Posterior cingulate gyrus (tissue), 11 donors: ENCODE measurements around the gene ZNF407.

ENCODE experiments used
- DNase-seq, 10 donors: peaks; one replicate each; pipeline versions ENCODE4 v3.0.0 to v3.0.0-alpha.2; 2020 to 2021; ENCODE audit warnings: mixed read lengths in 3 of 10
- intact Hi-C: fragments of 100-400 bp; cut with DNase I; formaldehyde crosslinking; loops from one replicate; pipeline ENCODE4 v1.15.1; 2023

The ZNF407 gene

GRCh38 chr18:74775239-74775638 lies 177.6 kb downstream of the ZNF407 start:
- no peak for DNase-seq
- intact Hi-C loops, result no loop called here

GRCh38 chr18:74778191-74778847 lies 180.6 kb downstream of the ZNF407 start:
- intact Hi-C loops, result no loop called here
- no peak for DNase-seq

DNA sequence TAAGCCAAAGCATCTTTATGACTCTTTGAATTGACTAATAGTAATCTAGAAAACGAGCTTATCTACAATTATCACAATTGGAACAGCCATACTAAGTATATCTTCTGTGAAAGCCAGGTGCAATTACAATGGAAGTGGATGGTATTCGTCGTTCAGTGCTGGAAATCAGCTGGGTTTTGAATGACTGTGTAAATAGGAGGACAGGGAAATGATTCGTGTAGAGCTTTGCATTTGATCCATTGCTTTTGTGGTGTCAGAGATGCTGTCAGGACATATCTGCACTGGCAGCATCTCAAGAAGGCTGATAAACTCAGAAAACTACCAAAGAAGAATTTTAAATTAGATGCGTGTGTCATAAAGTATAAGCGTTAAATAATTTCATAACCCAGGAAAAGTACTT lies 187.1 kb downstream of the ZNF407 start:
- DNase-seq, result no peak
- intact Hi-C loops, result no loop called here

DNA sequence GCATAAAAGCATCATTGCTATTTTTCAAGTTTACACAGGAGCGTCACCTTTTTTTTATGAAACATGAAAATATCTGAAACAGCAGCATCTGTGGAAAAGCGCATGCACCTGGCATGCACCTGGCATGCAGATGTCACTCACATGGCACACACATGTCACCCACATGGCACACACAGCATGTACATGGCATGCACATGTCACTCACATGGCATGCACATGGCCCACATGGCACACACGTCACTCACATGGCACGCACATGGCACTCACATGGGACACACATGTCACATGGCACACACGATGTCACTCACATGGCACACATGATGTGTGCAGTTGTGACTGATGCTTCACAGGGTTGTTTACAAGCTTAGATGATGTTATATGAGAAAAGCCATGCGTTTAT lies 188.0 kb downstream of the ZNF407 start:
- intact Hi-C loops, result no loop called here
- no peak for DNase-seq

DNA sequence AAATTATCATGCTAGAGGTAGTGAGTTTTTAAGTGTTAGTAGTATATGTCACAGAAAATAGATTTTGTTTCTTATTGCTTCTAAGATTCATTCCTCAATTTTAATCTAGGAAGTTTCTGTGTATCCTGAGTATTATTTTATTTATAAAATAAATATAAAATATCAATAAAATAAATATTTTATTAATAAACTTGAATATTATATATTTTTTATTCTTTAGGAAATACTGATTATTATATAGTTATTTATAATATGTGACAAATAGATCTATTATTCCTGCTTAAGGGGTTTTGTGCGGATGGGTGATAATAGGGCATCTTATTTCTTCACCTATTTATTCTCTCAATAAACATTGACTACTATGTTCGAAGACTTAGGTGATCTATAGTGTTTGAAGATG lies 191.0 kb downstream of the ZNF407 start:
- intact Hi-C loops, result no loop called here
- no peak for DNase-seq

DNA sequence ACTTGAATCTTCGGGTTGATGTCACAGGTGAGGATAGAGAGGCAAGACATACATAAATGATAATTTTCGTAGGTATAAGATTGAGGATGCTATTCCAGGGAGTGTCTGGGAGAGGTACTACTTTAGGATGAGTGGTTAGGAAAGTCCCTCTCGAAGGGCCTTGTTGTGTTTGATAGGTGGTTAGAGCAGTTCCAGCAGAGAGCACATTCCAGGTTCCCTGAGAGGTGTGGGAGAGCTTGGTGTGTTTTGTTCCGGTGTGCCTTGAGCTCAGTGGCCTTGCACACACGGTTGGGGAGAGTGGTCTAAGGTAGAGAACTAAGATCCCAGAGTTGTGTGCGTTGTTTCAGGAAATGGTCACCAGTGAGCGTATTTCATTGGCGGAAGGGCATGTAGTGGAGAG lies 191.4 kb downstream of the ZNF407 start:
- DNase-seq, result no peak
- intact Hi-C loops, result no loop called here

GRCh38 chr18:74790451-74790850 lies 192.8 kb downstream of the ZNF407 start:
- DNase-seq, result no peak
- intact Hi-C loops, result no loop called here

GRCh38 chr18:74791501-74792194 lies 194.0 kb downstream of the ZNF407 start:
- no peak for DNase-seq

GRCh38 chr18:74793746-74794145 lies 196.1 kb downstream of the ZNF407 start:
- intact Hi-C loops, result no loop called here
- DNase-seq, result no peak

More at GRCh38 chr18:74791501-74792194, 194.0 kb downstream of the ZNF407 start:
- intact Hi-C loops, result no loop called here

DNA sequence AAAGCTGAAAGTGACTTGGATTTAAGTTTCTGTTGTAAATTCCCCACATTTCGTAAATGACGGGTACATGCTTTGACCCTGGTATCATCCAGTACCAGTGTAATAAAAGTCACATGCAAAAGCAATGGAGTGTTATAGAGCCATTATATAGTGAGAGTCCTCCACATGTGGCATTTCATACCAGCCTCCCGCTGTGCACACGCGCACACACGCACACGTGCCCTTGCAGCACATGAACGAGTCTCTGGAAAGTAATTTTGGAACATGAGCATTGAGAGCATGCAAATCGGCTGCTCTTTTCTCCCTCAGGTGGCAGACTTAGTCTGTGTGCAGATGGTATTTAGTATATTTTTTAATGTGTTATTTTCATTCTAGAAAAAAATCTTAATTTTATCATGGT lies 198.1 kb downstream of the ZNF407 start:
- intact Hi-C loops, result no loop called here
- no peak for DNase-seq

- intact Hi-C loops, result no loop called here
- no peak for DNase-seq
These were observed 198.5 kb downstream of the ZNF407 start for GRCh38 chr18:74796211-74796610.

DNA sequence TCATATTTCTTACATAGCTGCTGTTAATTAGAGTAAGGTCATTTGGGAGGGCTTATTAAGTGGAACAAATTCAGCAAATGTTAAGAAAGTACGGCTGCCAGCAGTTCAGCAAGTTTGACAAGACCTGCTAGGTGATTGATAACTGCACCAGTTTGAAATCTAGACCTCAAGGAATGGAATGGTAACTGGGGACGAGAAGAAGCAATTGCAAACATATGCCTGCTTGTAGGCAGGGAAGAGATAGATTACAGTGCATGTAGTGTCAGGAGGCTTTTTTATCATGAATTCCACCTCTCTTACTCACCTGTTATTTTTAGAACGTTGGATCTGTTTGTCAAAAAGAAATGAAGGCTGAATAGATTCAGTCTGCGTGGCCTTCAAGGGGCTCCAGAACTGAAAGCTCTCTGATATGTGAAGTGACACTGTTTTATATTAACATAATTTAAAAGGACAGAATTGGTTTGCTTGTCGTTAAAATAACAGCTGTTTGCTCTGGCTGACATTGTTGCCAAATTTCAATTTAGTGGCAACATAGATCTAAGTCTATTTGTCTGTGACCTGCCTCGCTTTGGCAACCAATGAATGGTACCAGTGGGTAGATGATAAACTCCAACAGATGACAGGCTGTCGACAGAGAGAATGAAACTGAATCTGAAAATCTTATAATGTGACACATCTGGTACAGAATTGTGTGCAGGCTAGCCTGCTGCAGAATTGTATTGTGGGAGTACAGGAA lies 199.3 kb downstream of the ZNF407 start:
- intact Hi-C loops, result no loop called here
- no peak for DNase-seq

- no peak for DNase-seq
- intact Hi-C loops, result no loop called here
These were observed 200.0 kb downstream of the ZNF407 start for GRCh38 chr18:74797577-74798151.

DNA sequence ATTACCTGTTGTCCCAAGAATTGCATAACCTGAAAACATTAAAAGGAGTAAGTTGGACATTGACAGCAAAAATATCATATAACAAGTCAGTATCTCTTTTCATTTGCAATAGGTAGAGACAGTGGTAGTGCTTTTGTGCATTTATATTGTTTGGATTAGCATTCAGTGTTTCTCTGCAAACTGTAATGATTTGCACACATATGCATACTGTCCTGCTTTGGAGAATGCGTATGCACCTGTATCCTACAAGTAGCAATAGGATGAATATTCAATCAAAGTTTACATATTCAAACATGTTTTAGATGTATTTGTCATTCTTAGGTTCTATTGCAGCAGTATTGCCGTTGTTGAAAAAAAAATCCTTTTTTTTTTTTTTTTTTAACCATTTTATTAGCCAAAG lies 201.9 kb downstream of the ZNF407 start:
- intact Hi-C loops, result no loop called here
- no peak for DNase-seq

DNA sequence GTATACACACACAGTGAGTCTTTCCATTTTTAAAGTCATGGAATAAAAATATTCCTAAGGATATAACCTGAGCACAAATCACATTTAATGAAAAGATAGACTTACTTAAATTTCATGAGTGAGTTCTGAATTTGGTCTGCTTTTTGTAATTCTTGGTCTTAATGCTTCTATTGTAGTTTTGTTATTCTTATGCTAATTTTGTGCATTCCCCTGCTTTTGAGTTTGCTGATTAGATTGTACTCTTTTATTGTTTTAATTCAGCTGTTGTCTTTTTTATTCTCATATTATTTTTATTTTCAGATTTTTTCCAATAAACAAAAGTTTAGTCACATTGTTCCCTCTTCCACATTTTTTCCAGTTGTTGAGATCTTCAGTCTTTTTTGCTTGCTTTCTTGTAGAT lies 202.4 kb downstream of the ZNF407 start:
- DNase-seq, result no peak
- intact Hi-C loops, result no loop called here

DNA sequence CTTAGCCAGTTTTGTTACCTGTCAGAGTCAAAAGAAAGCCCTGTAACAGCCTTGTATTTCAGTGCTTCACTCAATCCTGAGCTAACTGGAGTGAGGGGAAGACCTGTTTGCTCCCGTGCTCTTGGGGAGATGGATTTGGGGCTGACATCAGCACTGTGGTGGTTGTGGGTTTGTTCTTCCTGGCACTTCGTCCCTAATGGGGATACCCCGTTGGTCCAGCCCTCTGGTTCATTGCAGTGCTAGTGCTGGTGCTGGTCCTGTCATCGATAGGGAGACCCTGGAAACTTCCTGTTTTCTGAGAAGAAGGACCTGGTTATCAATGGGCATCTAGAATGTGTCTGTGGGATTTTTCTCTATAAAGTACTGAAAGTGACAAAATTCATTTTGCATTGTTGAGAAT lies 205.4 kb downstream of the ZNF407 start:
- no peak for DNase-seq
- intact Hi-C loops, result no loop called here

DNA sequence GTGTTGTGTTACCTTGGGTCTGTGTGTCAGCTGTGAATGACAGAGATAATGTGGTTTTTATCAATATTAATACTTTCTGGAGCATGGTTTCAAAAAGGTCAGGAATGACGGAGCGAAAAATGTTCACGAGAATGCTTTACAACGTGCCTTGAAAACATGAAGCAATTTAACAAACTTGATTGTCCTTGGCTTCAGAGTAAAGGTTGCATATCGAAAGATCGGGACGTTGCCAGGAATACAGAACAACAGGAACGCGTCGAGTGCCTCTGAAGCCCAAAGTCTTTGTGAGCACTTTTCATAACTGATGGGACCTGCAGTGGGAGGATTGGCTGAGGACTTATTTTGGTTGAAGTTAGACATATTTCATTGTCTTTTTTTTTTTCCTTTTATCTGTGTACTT lies 206.1 kb downstream of the ZNF407 start:
- DNase-seq, result no peak
- intact Hi-C loops, result no loop called here

DNA sequence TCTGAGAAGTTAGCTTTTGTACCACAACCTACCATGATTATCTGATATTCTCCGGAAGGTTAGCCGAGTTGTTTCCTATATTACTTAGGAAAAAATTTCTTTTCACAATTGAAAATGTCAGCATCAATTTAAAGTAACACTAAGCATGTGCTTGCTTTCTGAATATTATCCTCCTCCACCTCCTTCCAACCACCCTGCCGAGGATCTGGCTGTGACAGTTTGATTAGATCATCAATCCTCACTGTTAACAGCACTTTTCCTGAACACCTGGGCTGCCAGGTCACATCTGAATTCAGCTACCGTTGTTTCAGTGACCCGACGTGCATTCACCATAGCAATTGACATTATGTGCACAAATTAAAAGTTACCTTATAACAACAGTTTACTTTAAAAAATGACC lies 207.0 kb downstream of the ZNF407 start:
- no peak for DNase-seq
- intact Hi-C loops, result no loop called here

- no peak for DNase-seq
- intact Hi-C loops, result no loop called here
These were observed 208.4 kb downstream of the ZNF407 start for GRCh38 chr18:74806073-74806472.

GRCh38 chr18:74806700-74807416 lies 209.2 kb downstream of the ZNF407 start:
- intact Hi-C loops, result no loop called here
- no peak for DNase-seq

DNA sequence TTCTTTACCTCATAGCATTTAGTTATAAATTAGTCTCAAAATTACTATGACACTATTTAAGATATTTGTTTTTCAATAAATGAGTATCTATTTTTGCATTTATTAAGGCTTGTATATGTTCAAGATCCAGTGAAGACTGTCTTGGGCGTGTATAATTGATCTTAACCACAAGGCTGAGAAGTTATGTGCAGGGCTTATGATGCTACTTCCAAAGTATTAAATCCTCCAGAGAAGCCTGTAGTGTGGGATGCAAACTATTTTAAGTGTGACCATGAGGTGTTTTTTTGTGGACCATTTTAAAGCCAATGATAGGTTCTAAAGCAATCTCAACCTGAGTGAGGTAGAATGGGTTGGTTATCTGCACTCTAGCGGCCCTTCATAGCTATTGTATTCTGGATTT lies 219.9 kb downstream of the ZNF407 start:
- intact Hi-C loops, result no loop called here
- no peak for DNase-seq
